Thoracic aorta (tissue), 2 donors: Measurements from ENCODE around the gene MIGA2. TPM values are rescaled to one million over a fixed set of nuclear protein-coding genes. Genes with fewer than 3 reads are reported as not detected.
A peak's percentile ranks its signal among the peaks of the same experiment; 100 is the strongest.
"Not testable (repeated sequence)": the region's sequence is repeated elsewhere in the genome, so short reads cannot be mapped to it uniquely, and the experiment has no call there.

Experiments used
- ATAC-seq: fragments of 150-250 bp; one replicate; pipeline ENCODE4 v1.8.0; 2017; ENCODE audit warnings: low read depth; ENCODE audit not compliant: insufficient number of reproducible peaks, low FRiP score
- DNase-seq: peaks from one replicate; pipeline ENCODE4 v3.0.0-alpha.2; 2020; ENCODE audit warnings: low spot score
- H3K27ac ChIP-seq, 2 donors: fragments of 200-600 bp; sonication (generic); 1 replicate in 1 of 2; 2 replicates in 1 of 2; pipeline ENCODE4 v1.5.1; 2016; ENCODE audit warnings: mild to moderate bottlenecking in 2 of 2, moderate library complexity in 2 of 2
- H3K27me3 ChIP-seq: fragments of 200-600 bp; sonication (generic); replicated peaks from 2 replicates; pipeline ENCODE4 v1.6.0; 2016; ENCODE audit warnings: mild to moderate bottlenecking; ENCODE audit not compliant: insufficient read depth
- H3K36me3 ChIP-seq: fragments of 200-600 bp; sonication (generic); one replicate; pipeline ENCODE4 v1.5.1; 2016
- H3K4me1 ChIP-seq, 2 donors: fragments of 200-600 bp; sonication (generic); 1 replicate in 1 of 2; 2 replicates in 1 of 2; pipeline versions ENCODE4 v1.5.1 to v1.6.0; 2016; ENCODE audit warnings: low read depth in 2 of 2, mild to moderate bottlenecking in 1 of 2; ENCODE audit not compliant: control insufficient read depth in 1 of 2
- H3K4me3 ChIP-seq: fragments of 200-600 bp; sonication (generic); 2 replicates; pipeline ENCODE4 v1.5.1; 2016; ENCODE audit warnings: mild to moderate bottlenecking
- H3K9me3 ChIP-seq: fragments of 200-600 bp; sonication (generic); 2 replicates; pipeline ENCODE4 v1.5.1; 2016
- CTCF ChIP-seq: fragments of 200-600 bp; sonication (generic); IDR thresholded peaks from one replicate; pipeline ENCODE4 v1.5.1; 2019; ENCODE audit warnings: antibody characterized with exemption
- total RNA-seq, 2 donors: library from RNA; depleted of rRNA; stranded (reverse); fragments of >200 nt; gene quantifications; one replicate each; pipeline versions ENCODE4 v1.1.0 to v1.2.3, GENCODE V29; 2016

Gene MIGA2
- total RNA-seq, 2 donors from 2014 or later = 30.3 to 31.3 TPM

- Histone ChIP-seq H3K36me3 (no peaks in the 10 kb centered on the region), H3K4me3 (no peak overlapping the region), H3K4me1 (peaks cover 12 to 21% of the 10 kb centered on the region in 2 donors), H3K9me3 (no peaks in the 10 kb centered on the region), H3K27ac (no peak overlapping the region), H3K27me3 (no peaks in the 10 kb centered on the region)
- no peak for DNase-seq
- ATAC-seq = no peak
- TF ChIP-seq CTCF = no peak
These were observed 4.9 kb upstream of the MIGA2 start for GRCh38 chr9:129031514-129031913.

- Histone ChIP-seq H3K36me3 (no peaks in the 10 kb centered on the region), H3K27me3 (no peaks in the 10 kb centered on the region), H3K9me3 (no peaks in the 10 kb centered on the region), H3K27ac (no peak overlapping the region), H3K4me1 (peaks cover 7 to 17% of the 10 kb centered on the region in 2 donors), H3K4me3 (no peak overlapping the region)
- DNase-seq (no peak), ATAC-seq (no peak)
- TF ChIP-seq CTCF = no peak
These were observed 3.8 kb upstream of the MIGA2 start for GRCh38 chr9:129032541-129033159.

- TF ChIP-seq CTCF = no peak
- Histone ChIP-seq H3K27ac (no peak overlapping the region), H3K36me3 (no peaks in the 10 kb centered on the region), H3K4me3 (no peak overlapping the region), H3K27me3 (no peaks in the 10 kb centered on the region), H3K4me1 (peaks cover 13 to 23% of the 10 kb centered on the region in 2 donors), H3K9me3 (no peaks in the 10 kb centered on the region)
- ATAC-seq (no peak), DNase-seq (no peak)
These were observed 3.2 kb upstream of the MIGA2 start for GRCh38 chr9:129033216-129033615.

DNA sequence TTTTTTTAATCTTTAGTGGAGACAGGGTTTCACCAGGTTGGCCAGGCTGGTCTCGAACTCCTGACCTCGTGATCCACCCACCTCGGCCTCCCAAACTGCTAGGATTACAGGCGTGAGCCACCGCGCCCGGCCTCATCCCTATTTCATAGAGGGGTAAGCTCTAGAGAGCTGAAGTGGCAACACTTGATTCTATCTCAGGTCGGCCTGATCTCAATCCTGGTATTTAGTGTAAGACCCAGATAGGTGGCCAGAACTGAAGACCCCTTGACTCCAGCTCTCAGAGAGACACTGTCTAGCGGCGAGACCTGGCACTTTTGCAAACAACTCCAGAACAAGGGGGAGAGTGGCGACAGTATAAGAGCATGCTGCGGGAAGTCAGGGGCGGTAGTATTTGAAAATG is 588 bp upstream of the MIGA2 start:
- DNase-seq, H3K36me3 ChIP-seq, H3K9me3 ChIP-seq, ATAC-seq, H3K27me3 ChIP-seq: not testable (repeated sequence)
- peaks cover 16 to 21% of the 10 kb centered on the region in 2 donors for H3K4me1 ChIP-seq
- H3K27ac ChIP-seq = peak overlapping the region; percentile 14 to 65
- peak overlapping the region; percentile 94 for H3K4me3 ChIP-seq

DNA sequence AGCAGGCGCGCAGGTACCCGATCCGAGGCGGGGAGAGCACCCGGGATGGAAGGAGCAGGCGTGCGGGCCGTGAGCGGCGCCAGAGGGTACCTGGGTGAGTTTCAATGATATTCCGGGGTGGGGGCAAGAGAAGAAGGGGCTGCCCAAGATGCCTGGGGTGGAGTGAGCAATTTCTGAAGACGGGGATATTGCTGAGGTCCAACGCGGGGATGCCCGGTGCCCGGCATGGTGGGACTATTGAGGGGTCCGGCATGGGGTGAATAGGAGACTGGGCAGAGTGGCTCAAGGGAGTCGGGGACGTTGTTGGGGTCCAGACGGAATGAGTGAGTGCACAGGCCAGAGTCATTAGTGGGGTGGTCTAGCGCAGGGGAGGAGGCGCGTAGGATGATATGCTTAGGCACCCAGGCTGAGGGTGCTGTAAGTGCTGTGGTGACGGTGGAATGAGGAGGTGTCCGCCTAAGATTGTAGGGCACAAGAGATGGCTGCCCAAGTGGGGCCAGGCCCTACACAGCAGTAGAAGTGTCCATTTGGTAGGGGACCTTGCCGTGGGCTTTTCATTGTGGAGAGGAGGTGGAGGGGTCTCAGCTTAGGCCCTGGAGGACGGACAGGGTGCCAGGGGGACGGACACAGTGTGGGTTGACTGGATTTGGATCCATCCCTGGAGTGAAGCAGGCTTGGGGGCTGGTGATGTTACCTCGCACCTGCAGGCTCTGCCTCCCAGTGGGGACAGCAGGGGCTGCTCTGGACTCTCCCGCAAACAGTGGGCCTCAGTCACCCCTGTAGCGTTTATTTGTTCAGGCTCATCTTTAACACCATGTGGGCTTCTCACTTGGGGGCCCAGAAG is 719 bp downstream of the MIGA2 start:
- DNase-seq (no peak), ATAC-seq (no peak)
- peaks cover 7% of the 10 kb centered on the region for H3K36me3 ChIP-seq
- no peaks in the 10 kb centered on the region for H3K9me3 ChIP-seq
- no peak for TF ChIP-seq CTCF
- H3K4me3 ChIP-seq = peak overlapping the region; percentile 94
- peaks cover 16 to 21% of the 10 kb centered on the region in 2 donors for H3K4me1 ChIP-seq
- H3K27me3 ChIP-seq = no peaks in the 10 kb centered on the region
- H3K27ac ChIP-seq = peak overlapping the region; percentile 52 to 53
